NCI-H748 (cell line): Measurements from ENCODE around the gene LMBRD1.
"Not testable (repeated sequence)": the region's sequence is repeated elsewhere in the genome, so short reads cannot be mapped to it uniquely, and the experiment has no call there.

Experiments used
- DNase-seq: peaks from one replicate; lab custom pipeline; 2025; ENCODE audit not compliant: unreplicated experiment; lab: John Stamatoyannopoulos, UW

LMBRD1 gene

GRCh38 chr6:69798796-69799195 is 2.0 kb upstream of the LMBRD1 start:
- DNase-seq = not testable (repeated sequence)

DNA sequence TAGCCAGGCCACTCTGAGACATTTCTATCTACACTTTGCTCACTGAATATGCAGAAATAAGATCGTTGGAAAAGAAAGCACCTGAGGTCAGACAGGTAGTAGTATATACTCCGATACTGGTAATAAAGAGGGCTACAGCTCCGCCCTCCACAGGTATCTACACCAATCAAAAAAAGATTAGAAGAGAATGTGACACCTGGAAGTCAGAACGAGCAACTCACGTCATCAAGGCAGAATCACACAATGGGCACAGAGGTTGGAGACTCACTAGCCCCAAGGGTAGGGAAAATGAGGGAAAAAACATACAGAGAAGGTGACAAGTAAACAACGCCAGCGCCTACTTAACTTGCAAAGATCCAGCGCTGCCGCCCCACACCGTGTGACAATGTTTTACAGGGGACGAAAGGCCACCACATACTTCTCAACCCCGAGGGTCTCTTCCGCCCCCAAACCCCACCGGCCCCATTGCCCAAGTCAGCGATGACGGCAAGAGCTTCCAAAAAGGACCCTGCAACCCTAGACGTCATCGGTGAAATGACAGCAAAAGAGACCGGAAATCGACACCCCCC is 653 bp downstream of the LMBRD1 start:
- DNase-seq = peak; percentile 93

GRCh38 chr6:69795469-69796072 is 1.2 kb downstream of the LMBRD1 start:
- DNase-seq = peak; percentile 30

DNA sequence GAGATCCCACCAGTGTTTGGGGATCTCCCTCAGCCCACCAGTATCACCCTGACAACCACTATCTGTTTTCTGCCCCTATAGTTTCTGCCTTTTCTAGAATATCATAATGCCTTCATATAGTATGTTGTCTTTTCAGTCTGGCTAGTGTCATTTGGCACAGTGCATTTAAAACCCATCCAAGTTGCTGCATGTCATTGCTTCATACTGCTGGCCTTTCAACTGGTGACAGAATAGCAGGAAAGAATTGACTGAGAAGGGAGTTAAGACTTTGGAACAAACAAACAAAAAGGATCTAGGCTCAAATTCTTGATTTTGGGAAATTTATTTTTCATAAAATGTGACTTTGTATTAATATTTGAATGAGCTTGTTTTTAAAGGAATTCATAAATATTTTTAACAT is 4.5 kb downstream of the LMBRD1 start:
- no peak for DNase-seq

DNA sequence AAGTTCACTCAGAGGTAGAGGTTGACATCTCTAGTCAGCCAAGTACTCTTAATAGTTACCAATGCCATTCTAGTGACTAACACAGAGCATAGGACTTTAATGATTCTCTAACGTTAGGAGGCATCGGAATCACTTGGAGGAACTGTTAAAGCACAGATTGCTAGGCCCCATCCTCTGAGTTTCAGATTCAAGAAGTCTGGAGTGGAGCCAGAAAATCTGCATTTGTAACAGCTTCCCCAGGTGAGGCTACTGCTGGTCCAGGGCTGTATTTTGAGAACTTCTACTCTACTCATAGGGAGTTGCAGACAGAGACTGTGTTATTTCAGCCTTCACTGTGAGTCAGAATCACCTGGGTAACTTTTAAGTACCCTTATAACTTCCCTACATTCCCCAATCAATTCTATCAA is 5.7 kb downstream of the LMBRD1 start:
- DNase-seq = peak; percentile 21

DNA sequence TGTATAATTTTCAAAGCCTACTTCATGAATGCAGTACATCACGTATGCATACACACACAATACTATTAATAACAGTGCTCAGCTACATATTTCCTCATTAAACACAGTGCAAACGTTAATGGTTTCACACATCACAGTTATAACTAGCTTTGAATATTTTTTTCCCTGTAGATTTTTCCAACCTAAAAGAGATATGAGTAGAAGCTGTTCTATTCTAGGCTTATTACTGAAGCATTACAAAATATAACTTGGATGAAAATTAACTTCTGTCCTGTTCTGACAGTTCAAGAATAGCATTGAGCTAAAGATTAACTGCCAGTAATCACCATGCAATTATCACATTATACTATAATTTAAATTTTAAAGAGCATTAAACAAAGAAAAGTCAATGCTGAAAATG is 6.2 kb downstream of the LMBRD1 start:
- DNase-seq = no peak

DNA sequence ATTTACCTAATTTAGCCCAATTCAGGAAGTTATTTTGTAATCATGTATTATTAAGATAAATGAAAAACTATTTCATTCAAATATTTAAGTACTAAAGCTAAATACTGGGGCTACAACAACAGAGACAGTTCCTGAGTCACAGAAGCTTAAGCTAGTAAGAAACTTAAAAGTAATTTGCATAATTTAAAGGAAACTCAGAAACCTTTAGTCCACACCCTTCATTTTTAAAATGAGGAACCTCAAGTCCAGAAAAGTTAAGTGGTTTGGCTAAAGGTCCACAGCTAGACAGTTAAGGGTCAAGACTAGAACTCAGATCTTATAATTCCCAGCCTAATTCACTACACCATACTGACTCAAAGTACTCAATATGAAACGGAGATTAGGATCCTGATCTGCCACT is 7.2 kb downstream of the LMBRD1 start:
- DNase-seq = no peak

DNA sequence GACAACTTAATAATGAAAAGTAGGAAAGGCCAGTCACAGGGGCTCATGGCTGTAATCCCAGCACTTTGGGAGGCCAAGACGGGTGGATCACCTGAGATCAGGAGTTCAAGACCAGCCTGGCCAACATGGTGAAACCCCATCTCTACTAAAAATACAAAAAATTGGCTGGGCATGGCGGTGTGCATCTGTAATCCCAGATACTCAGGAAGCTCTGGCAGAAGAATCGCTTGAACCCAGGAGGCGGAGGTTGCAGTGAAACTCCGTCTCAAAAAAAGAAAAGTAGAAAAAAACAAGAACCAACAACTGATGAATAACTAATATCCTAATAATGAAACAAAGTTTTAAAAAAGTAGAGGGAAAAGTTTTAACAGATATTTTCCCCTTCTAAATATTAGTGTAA is 9.4 kb downstream of the LMBRD1 start:
- not testable (repeated sequence) for DNase-seq

GRCh38 chr6:69785697-69786096 is 11.1 kb downstream of the LMBRD1 start:
- DNase-seq = no peak

- DNase-seq = no peak
Observed at GRCh38 chr6:69784595-69785377, 12.0 kb downstream of the LMBRD1 start.

DNA sequence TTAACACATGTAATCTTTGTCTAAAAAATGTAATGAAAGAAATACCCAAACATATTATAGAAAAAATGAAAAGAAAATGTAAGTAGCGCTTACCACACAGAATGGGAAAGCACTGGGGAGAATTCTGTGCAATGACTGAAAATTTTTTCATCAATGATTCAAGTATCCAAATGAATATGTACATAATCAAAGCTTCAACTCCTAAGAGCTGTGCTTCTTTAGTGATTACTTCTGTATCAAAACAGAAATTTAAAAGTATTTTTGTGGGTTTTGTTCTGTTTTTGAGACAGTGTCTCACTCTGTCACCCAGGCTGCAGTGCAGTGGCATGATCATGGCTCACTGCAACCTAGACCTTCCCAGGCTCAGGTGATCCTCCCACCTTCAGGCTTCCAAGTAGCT is 13.7 kb downstream of the LMBRD1 start:
- DNase-seq = no peak

GRCh38 chr6:69780585-69781178 is 16.1 kb downstream of the LMBRD1 start:
- no peak for DNase-seq

DNA sequence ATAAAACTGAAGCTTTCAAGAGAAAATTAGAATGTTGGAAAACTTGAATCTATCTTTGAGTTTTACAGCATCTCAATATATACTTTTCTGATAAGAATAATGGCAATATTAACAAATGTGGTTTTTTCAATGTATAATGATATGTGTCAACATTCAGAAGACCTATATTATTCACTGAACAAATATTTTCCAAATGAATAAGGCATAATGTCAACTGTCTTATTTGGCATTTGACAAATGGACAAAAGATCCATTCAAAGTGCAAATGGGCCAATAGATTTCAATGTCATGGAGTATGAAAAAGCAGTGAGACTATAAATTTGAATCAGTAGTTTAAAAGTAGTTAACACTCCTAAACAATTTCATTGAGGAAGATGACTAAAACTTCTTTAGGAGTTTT is 20.9 kb downstream of the LMBRD1 start:
- DNase-seq = no peak

- DNase-seq = no peak
Observed at GRCh38 chr6:69775585-69775849, 21.3 kb downstream of the LMBRD1 start.

- no peak for DNase-seq
Observed at GRCh38 chr6:69774740-69775584, 21.8 kb downstream of the LMBRD1 start.

DNA sequence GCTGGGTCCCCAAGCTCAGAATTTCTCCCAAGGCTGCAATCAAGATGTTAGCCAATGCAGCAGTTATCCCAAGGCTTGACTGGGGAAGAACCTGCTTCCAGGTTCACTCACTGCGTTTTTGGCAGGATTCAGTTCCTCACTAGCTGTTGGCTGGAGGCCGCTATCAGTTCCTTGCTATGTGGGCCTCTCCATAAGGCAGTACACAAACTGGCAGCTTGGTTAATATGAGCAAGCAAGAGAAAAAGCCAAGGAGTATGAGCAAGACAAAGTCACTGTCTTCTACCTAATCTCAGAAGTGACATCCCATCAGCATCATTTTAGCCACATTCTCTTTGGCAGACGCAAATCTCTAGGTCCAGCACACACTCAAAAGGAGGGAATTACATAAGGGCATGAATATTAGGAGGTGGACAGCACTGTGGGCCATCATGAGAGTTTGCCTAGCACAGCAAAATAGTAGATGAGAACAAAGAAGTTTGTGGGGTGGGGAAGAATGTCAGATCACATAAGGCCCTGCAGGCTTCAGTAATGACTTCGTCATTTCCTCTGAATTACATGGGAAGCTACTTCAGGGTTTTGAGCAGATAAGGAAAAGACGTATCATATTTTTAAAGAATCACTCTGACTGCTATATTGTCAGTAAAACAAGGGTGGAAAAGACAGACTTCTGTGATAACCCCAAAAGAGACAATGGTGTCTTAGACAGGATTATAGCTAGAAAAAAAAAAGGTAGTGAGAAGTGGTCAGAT is 25.5 kb downstream of the LMBRD1 start:
- DNase-seq = no peak

DNA sequence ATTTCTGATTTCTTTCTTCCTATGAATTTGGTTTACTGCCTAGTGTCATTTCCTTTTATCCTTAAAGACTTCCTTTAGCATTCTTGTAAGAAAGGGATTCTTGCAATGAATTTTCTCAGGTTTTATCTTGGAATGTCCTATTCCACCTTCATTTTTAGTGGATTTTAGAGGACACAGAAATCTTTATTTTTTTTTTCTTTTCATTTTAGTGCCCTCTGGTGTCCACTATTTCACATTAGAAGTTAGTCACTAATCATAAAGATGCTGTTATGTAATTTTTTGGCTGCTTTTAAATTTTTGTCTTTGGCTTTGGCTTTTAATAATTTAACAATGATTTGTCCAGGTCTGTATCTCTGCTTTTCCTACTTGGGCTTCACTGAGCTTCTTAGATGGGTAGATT is 28.1 kb downstream of the LMBRD1 start:
- DNase-seq = no peak

DNA sequence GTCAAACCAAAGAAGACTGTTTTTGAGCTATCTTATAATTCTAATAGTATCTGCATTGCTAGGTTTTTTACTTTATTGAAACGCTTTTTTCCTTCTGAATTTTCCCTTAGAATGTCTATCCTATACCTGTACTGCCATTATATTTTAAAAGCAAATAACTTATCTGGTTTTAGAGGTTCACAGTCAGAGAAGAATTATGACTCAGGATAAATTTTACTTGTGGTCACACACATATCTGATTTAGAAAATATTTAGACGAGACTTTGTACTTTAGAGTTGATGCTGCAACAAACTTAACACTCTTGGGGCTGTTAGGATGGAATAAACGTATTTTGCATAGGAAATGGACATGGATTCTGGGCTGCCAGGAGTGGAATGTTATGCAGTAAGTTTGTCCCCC is 33.0 kb downstream of the LMBRD1 start:
- DNase-seq = no peak

DNA sequence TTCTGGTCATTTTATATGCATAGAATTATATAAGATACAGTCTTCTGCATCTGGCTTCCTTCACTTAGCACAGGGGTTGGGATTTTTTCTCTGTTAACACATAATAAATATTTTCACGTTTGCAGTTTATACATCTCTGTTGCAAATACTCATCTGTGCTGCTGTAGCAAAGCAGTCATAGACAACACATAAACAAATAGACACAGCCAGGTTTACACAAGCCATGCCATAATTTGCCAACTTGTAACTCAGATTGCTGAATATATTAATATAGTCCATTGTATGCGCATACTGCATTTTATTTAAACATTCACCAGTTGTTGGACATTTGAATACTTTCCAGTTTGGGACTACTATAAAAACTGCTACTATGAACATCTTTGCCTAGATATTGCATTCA is 35.0 kb downstream of the LMBRD1 start:
- DNase-seq = no peak

- DNase-seq = no peak
Observed at GRCh38 chr6:69758214-69758613, 38.6 kb downstream of the LMBRD1 start.

GRCh38 chr6:69756907-69757306 is 39.9 kb downstream of the LMBRD1 start:
- no peak for DNase-seq
